Measurements from ENCODE around the gene HOXC5.
"Not testable (repeated sequence)": the region's sequence is repeated elsewhere in the genome, so short reads cannot be mapped to it uniquely, and the experiment has no call there.

The HOXC5 gene

GRCh38 chr12:54075409-54075808 is 42.6 kb downstream of the HOXC5 start:
- H3K4me2 ChIP-seq (ENCODE audit: low read length): no peak overlapping the region
- no peak for TF ChIP-seq CTCF (IDR thresholded peaks at IDR 0.05)
- no peak overlapping the region for H3K27ac ChIP-seq
- H3K4me3 ChIP-seq (ENCODE audit: low read depth, low read length): no peak overlapping the region
- H3K27me3 ChIP-seq (ENCODE audit: control insufficient read depth, insufficient read depth, low read length): no peaks in the 10 kb centered on the region
- H3K4me1 ChIP-seq: no peaks in the 10 kb centered on the region
- H3K9ac ChIP-seq: no peak overlapping the region
- H3K36me3 ChIP-seq (ENCODE audit: control insufficient read depth, insufficient read depth, low read length): no peaks in the 10 kb centered on the region
- H3K9me3 ChIP-seq (ENCODE audit: control insufficient read depth, low read length): no peaks in the 10 kb centered on the region
- no peaks in the 10 kb centered on the region for H3K79me2 ChIP-seq
- H2AFZ ChIP-seq: no peak overlapping the region

- H2AFZ ChIP-seq: no peak overlapping the region
- no peaks in the 10 kb centered on the region for H3K36me3 ChIP-seq (ENCODE audit: control insufficient read depth, insufficient read depth, low read length)
- H3K4me3 ChIP-seq (ENCODE audit: low read depth, low read length): no peak overlapping the region
- H3K9ac ChIP-seq: no peak overlapping the region
- H3K4me2 ChIP-seq (ENCODE audit: low read length): no peak overlapping the region
- no peak for TF ChIP-seq CTCF (IDR thresholded peaks at IDR 0.05)
- H3K4me1 ChIP-seq: no peaks in the 10 kb centered on the region
- H3K9me3 ChIP-seq (ENCODE audit: control insufficient read depth, low read length): no peaks in the 10 kb centered on the region
- no peak overlapping the region for H3K27ac ChIP-seq
- no peaks in the 10 kb centered on the region for H3K27me3 ChIP-seq (ENCODE audit: control insufficient read depth, insufficient read depth, low read length)
- no peaks in the 10 kb centered on the region for H3K79me2 ChIP-seq
These were observed 43.1 kb downstream of the HOXC5 start for GRCh38 chr12:54075974-54076373.

- H3K27ac ChIP-seq; H3K4me1 ChIP-seq; H3K9ac ChIP-seq; H3K79me2 ChIP-seq; H3K27me3 ChIP-seq (ENCODE audit: control insufficient read depth, insufficient read depth, low read length); H3K4me2 ChIP-seq (ENCODE audit: low read length); H3K9me3 ChIP-seq (ENCODE audit: control insufficient read depth, low read length); H3K36me3 ChIP-seq (ENCODE audit: control insufficient read depth, insufficient read depth, low read length); H3K4me3 ChIP-seq (ENCODE audit: low read depth, low read length); H2AFZ ChIP-seq: not testable (repeated sequence)
These were observed 45.0 kb downstream of the HOXC5 start for GRCh38 chr12:54077843-54078242.

- H3K27ac ChIP-seq; H3K4me3 ChIP-seq (ENCODE audit: low read depth, low read length); H3K27me3 ChIP-seq (ENCODE audit: control insufficient read depth, insufficient read depth, low read length); H3K4me2 ChIP-seq (ENCODE audit: low read length); H3K36me3 ChIP-seq (ENCODE audit: control insufficient read depth, insufficient read depth, low read length); H2AFZ ChIP-seq; H3K9me3 ChIP-seq (ENCODE audit: control insufficient read depth, low read length); H3K9ac ChIP-seq; H3K79me2 ChIP-seq; H3K4me1 ChIP-seq: not testable (repeated sequence)
These were observed 46.3 kb downstream of the HOXC5 start for GRCh38 chr12:54079115-54079514.

- not testable (repeated sequence) for H2AFZ ChIP-seq; H3K27me3 ChIP-seq (ENCODE audit: control insufficient read depth, insufficient read depth, low read length); H3K9ac ChIP-seq; H3K4me3 ChIP-seq (ENCODE audit: low read depth, low read length); H3K4me2 ChIP-seq (ENCODE audit: low read length); H3K36me3 ChIP-seq (ENCODE audit: control insufficient read depth, insufficient read depth, low read length); H3K79me2 ChIP-seq; H3K4me1 ChIP-seq; H3K27ac ChIP-seq; H3K9me3 ChIP-seq (ENCODE audit: control insufficient read depth, low read length)
These were observed 47.4 kb downstream of the HOXC5 start for GRCh38 chr12:54080008-54080924.

- H3K4me1 ChIP-seq; H3K27ac ChIP-seq; H3K4me2 ChIP-seq (ENCODE audit: low read length); H3K79me2 ChIP-seq; H3K9ac ChIP-seq; H3K4me3 ChIP-seq (ENCODE audit: low read depth, low read length); H3K36me3 ChIP-seq (ENCODE audit: control insufficient read depth, insufficient read depth, low read length); H3K27me3 ChIP-seq (ENCODE audit: control insufficient read depth, insufficient read depth, low read length); H3K9me3 ChIP-seq (ENCODE audit: control insufficient read depth, low read length); H2AFZ ChIP-seq: not testable (repeated sequence)
These were observed 48.2 kb downstream of the HOXC5 start for GRCh38 chr12:54081053-54081514.

GRCh38 chr12:54081581-54082396 is 48.9 kb downstream of the HOXC5 start:
- H3K9me3 ChIP-seq (ENCODE audit: control insufficient read depth, low read length); H2AFZ ChIP-seq; H3K79me2 ChIP-seq; H3K9ac ChIP-seq; H3K4me1 ChIP-seq; H3K4me2 ChIP-seq (ENCODE audit: low read length); H3K36me3 ChIP-seq (ENCODE audit: control insufficient read depth, insufficient read depth, low read length); H3K27ac ChIP-seq; H3K4me3 ChIP-seq (ENCODE audit: low read depth, low read length); H3K27me3 ChIP-seq (ENCODE audit: control insufficient read depth, insufficient read depth, low read length): not testable (repeated sequence)

Measured in parathyroid adenoma (tissue), 2 donors.